ENCODE data around the gene LRRC2. TPM values are rescaled to one million over a fixed set of nuclear protein-coding genes. Genes with fewer than 3 reads are reported as not detected.

LRRC2 gene
- polyA plus RNA-seq (2012; ENCODE audit: low read depth, missing spikeins) = 0.01 TPM

GRCh38 chr3:46566040-46566641 is at the start of gene LRRC2:
TSS of gene LRRC2 (minus strand) at chr3:46566302. CDS start at chr3:46551591, 14,711 bp downstream.
- DNase-seq (ENCODE audit: insufficient read length, low spot score) = peak; percentile 30
- TF ChIP-seq PAX5 (IDR thresholded peaks at IDR 0.05; ENCODE audit: insufficient read depth, low read length, severe bottlenecking) = no peak
- TF ChIP-seq POLR2AphosphoS5 (IDR thresholded peaks at IDR 0.05; ENCODE audit: low read depth, low read length) = no peak
- TF ChIP-seq SPI1 (IDR thresholded peaks at IDR 0.05; ENCODE audit: low read depth, low read length) = no peak
- TF ChIP-seq TAF1 (IDR thresholded peaks at IDR 0.05; ENCODE audit: low read depth, low read length) = no peak
- TF ChIP-seq POU2F2 (IDR thresholded peaks at IDR 0.05; ENCODE audit: low read depth, low read length) = no peak
- TF ChIP-seq POLR2A (IDR thresholded peaks at IDR 0.05; ENCODE audit: low read depth, low read length) = no peak
- FAIRE-seq = peak; percentile 5

GRCh38 chr3:46615050-46615775 is 49.1 kb upstream of the LRRC2 start:
- DNase-seq (ENCODE audit: insufficient read length, low spot score) = no peak
- TF ChIP-seq POLR2AphosphoS5 (IDR thresholded peaks at IDR 0.05; ENCODE audit: low read depth, low read length) (no peak), POU2F2 (IDR thresholded peaks at IDR 0.05; ENCODE audit: low read depth, low read length) (no peak), TAF1 (IDR thresholded peaks at IDR 0.05; ENCODE audit: low read depth, low read length) (no peak), PAX5 (IDR thresholded peaks at IDR 0.05; ENCODE audit: insufficient read depth, low read length, severe bottlenecking) (no peak), SPI1 (IDR thresholded peaks at IDR 0.05; ENCODE audit: low read depth, low read length) (no peak)
- FAIRE-seq = no peak

GRCh38 chr3:46614431-46614830 is 48.3 kb upstream of the LRRC2 start:
- DNase-seq (ENCODE audit: insufficient read length, low spot score) = no peak
- TF ChIP-seq SPI1 (IDR thresholded peaks at IDR 0.05; ENCODE audit: low read depth, low read length) = no peak
- TF ChIP-seq TAF1 (IDR thresholded peaks at IDR 0.05; ENCODE audit: low read depth, low read length) = no peak
- no peak for TF ChIP-seq PAX5 (IDR thresholded peaks at IDR 0.05; ENCODE audit: insufficient read depth, low read length, severe bottlenecking)
- no peak for TF ChIP-seq POU2F2 (IDR thresholded peaks at IDR 0.05; ENCODE audit: low read depth, low read length)
- TF ChIP-seq POLR2A (IDR thresholded peaks at IDR 0.05; ENCODE audit: low read depth, low read length) = no peak
- no peak for TF ChIP-seq POLR2AphosphoS5 (IDR thresholded peaks at IDR 0.05; ENCODE audit: low read depth, low read length)
- no peak for FAIRE-seq

- FAIRE-seq (no peak), DNase-seq (ENCODE audit: insufficient read length, low spot score) (no peak)
- no peak for TF ChIP-seq POU2F2 (IDR thresholded peaks at IDR 0.05; ENCODE audit: low read depth, low read length)
- TF ChIP-seq POLR2AphosphoS5 (IDR thresholded peaks at IDR 0.05; ENCODE audit: low read depth, low read length) = no peak
- TF ChIP-seq PAX5 (IDR thresholded peaks at IDR 0.05; ENCODE audit: insufficient read depth, low read length, severe bottlenecking) = no peak
- TF ChIP-seq POLR2A (IDR thresholded peaks at IDR 0.05; ENCODE audit: low read depth, low read length) = no peak
- TF ChIP-seq SPI1 (IDR thresholded peaks at IDR 0.05; ENCODE audit: low read depth, low read length) = no peak
- no peak for TF ChIP-seq TAF1 (IDR thresholded peaks at IDR 0.05; ENCODE audit: low read depth, low read length)
Measured at GRCh38 chr3:46613313-46614005, 47.4 kb upstream of the LRRC2 start.

- FAIRE-seq = no peak
- TF ChIP-seq PAX5 (IDR thresholded peaks at IDR 0.05; ENCODE audit: insufficient read depth, low read length, severe bottlenecking) (no peak), POU2F2 (IDR thresholded peaks at IDR 0.05; ENCODE audit: low read depth, low read length) (no peak), TAF1 (IDR thresholded peaks at IDR 0.05; ENCODE audit: low read depth, low read length) (no peak), SPI1 (IDR thresholded peaks at IDR 0.05; ENCODE audit: low read depth, low read length) (no peak), POLR2A (IDR thresholded peaks at IDR 0.05; ENCODE audit: low read depth, low read length) (no peak), POLR2AphosphoS5 (IDR thresholded peaks at IDR 0.05; ENCODE audit: low read depth, low read length) (no peak)
- no peak for DNase-seq (ENCODE audit: insufficient read length, low spot score)
Measured at GRCh38 chr3:46612324-46612723, 46.2 kb upstream of the LRRC2 start, which contains the start of gene FAM240A. TSS of gene FAM240A (plus strand) at chr3:46612525. CDS start at chr3:46612684, 159 bp downstream.

- no peak for FAIRE-seq
- no peak for TF ChIP-seq POU2F2 (IDR thresholded peaks at IDR 0.05; ENCODE audit: low read depth, low read length)
- TF ChIP-seq TAF1 (IDR thresholded peaks at IDR 0.05; ENCODE audit: low read depth, low read length) = no peak
- no peak for TF ChIP-seq PAX5 (IDR thresholded peaks at IDR 0.05; ENCODE audit: insufficient read depth, low read length, severe bottlenecking)
- TF ChIP-seq POLR2A (IDR thresholded peaks at IDR 0.05; ENCODE audit: low read depth, low read length) = no peak
- no peak for TF ChIP-seq POLR2AphosphoS5 (IDR thresholded peaks at IDR 0.05; ENCODE audit: low read depth, low read length)
- TF ChIP-seq SPI1 (IDR thresholded peaks at IDR 0.05; ENCODE audit: low read depth, low read length) = no peak
- DNase-seq (ENCODE audit: insufficient read length, low spot score) = no peak
Measured at GRCh38 chr3:46609944-46610722, 44.0 kb upstream of the LRRC2 start.

- no peak for DNase-seq (ENCODE audit: insufficient read length, low spot score)
- no peak for TF ChIP-seq POLR2AphosphoS5 (IDR thresholded peaks at IDR 0.05; ENCODE audit: low read depth, low read length)
- no peak for TF ChIP-seq TAF1 (IDR thresholded peaks at IDR 0.05; ENCODE audit: low read depth, low read length)
- no peak for TF ChIP-seq PAX5 (IDR thresholded peaks at IDR 0.05; ENCODE audit: insufficient read depth, low read length, severe bottlenecking)
- no peak for TF ChIP-seq SPI1 (IDR thresholded peaks at IDR 0.05; ENCODE audit: low read depth, low read length)
- no peak for TF ChIP-seq POU2F2 (IDR thresholded peaks at IDR 0.05; ENCODE audit: low read depth, low read length)
- no peak for TF ChIP-seq POLR2A (IDR thresholded peaks at IDR 0.05; ENCODE audit: low read depth, low read length)
- FAIRE-seq = no peak
Measured at GRCh38 chr3:46609212-46609721, 43.2 kb upstream of the LRRC2 start.

- DNase-seq (ENCODE audit: insufficient read length, low spot score) (no peak), FAIRE-seq (no peak)
- TF ChIP-seq POLR2AphosphoS5 (IDR thresholded peaks at IDR 0.05; ENCODE audit: low read depth, low read length) = no peak
- no peak for TF ChIP-seq POLR2A (IDR thresholded peaks at IDR 0.05; ENCODE audit: low read depth, low read length)
- TF ChIP-seq TAF1 (IDR thresholded peaks at IDR 0.05; ENCODE audit: low read depth, low read length) = no peak
- TF ChIP-seq SPI1 (IDR thresholded peaks at IDR 0.05; ENCODE audit: low read depth, low read length) = no peak
- no peak for TF ChIP-seq POU2F2 (IDR thresholded peaks at IDR 0.05; ENCODE audit: low read depth, low read length)
- TF ChIP-seq PAX5 (IDR thresholded peaks at IDR 0.05; ENCODE audit: insufficient read depth, low read length, severe bottlenecking) = no peak
Measured at GRCh38 chr3:46607603-46608028, 41.5 kb upstream of the LRRC2 start.

All from GM12891 (cell line).